ENCODE results near the gene OLFML3. TPM values are rescaled to one million over a fixed set of nuclear protein-coding genes. Genes with fewer than 3 reads are reported as not detected.
"Not testable (repeated sequence)": the region's sequence is repeated elsewhere in the genome, so short reads cannot be mapped to it uniquely, and the experiment has no call there.

OLFML3 gene
- total and polyA plus RNA-seq, 2 of the 8 experiments (the other 6 are each of a cell fraction or from before 2014, with no cell fraction given) = 56.0 to 72.3 TPM

- WGBS, 2 experiments (ENCODE audit: extremely low coverage in 1 of 2, insufficient coverage in 1 of 2, insufficient read length in 1 of 2, insufficient replicate concordance in 2 of 2, low coverage in 1 of 2, low lambda C conversion rate in 2 of 2, missing lambda C conversion rate in 1 of 2) = 80% methylated on average over 3 of the region's 3 CpGs; no CpG with 5 or more reads in 1 of the 2 experiments
- not testable (repeated sequence) for H2BK5ac ChIP-seq (ENCODE audit: low read depth, low read length); H3K23me2 ChIP-seq (ENCODE audit: low read depth, low read length); H3K79me1 ChIP-seq (ENCODE audit: low read depth, low read length); FAIRE-seq; H4K20me1 ChIP-seq (replicated peaks in 1 of 2; ENCODE audit: control insufficient read depth in 1 of 2, insufficient read depth in 2 of 2, low read length in 2 of 2); H3K79me2 ChIP-seq (ENCODE audit: control insufficient read depth in 1 of 2, insufficient read depth in 2 of 2, low read length in 2 of 2); H3K9ac ChIP-seq (replicated peaks in 1 of 4; ENCODE audit: extremely low read depth in 1 of 4, low read depth in 3 of 4, low read length in 3 of 4); H2BK20ac ChIP-seq (ENCODE audit: low read length); H4K5ac ChIP-seq (ENCODE audit: insufficient read length, low read depth, low read length); H2AFZ ChIP-seq (ENCODE audit: low read length); H2BK12ac ChIP-seq (ENCODE audit: low read depth, low read length); H3K18ac ChIP-seq (ENCODE audit: extremely low read depth, low read length); H4K8ac ChIP-seq (ENCODE audit: extremely low read depth, insufficient read depth, low read length); H4K91ac ChIP-seq (replicated peaks; ENCODE audit: insufficient read length, low read length); H3K4ac ChIP-seq (replicated peaks; ENCODE audit: insufficient read length, low read depth, low read length); DNase-seq (ENCODE audit: low read depth in 1 of 2, low spot score in 2 of 2); H3K23ac ChIP-seq (ENCODE audit: insufficient read length); H3K14ac ChIP-seq (ENCODE audit: insufficient read length); H3K4me3 ChIP-seq (ENCODE audit: extremely low read depth in 1 of 4, insufficient read depth in 2 of 4, low read depth in 3 of 4, low read length in 4 of 4); H3K56ac ChIP-seq (replicated peaks; ENCODE audit: insufficient read length, low read depth, low read length); H3K4me2 ChIP-seq (ENCODE audit: insufficient read depth in 1 of 2, low read depth in 2 of 2, low read length in 2 of 2); H2BK15ac ChIP-seq (ENCODE audit: low read length); H3K27ac ChIP-seq (ENCODE audit: low read depth, low read length); H2AK5ac ChIP-seq (ENCODE audit: low read depth, low read length); H2BK120ac ChIP-seq (replicated peaks; ENCODE audit: low read depth, low read length); H3K27me3 ChIP-seq (replicated peaks in 1 of 4; ENCODE audit: control insufficient read depth in 3 of 4, extremely low read depth in 1 of 4, insufficient read depth in 3 of 4, low read length in 3 of 4)
- CTCF ChIA-PET (ENCODE audit: partially characterized antibody) = interaction anchor here (0.8 to 1.6 kb wide), 4 partner anchors 9 to 29 kb away, joined by 3 to 6 read pairs (median 4); no protein-coding TSS in a partner anchor
- Histone ChIP-seq H3K9me3 (ENCODE audit: insufficient read depth in 2 of 2, low read depth in 1 of 2, low read length in 1 of 2) (peaks cover 9 to 12% of the 10 kb centered on the region in 2 experiments), H3K36me3 (ENCODE audit: control insufficient read depth in 2 of 4, insufficient read depth in 4 of 4, low read length in 3 of 4) (peaks cover 0 to 22% (median 8%) of the 10 kb centered on the region in 4 experiments; a peak in 2 of 8 replicates), H3K4me1 (replicated peaks in 1 of 4; ENCODE audit: control insufficient read depth in 3 of 4, insufficient read depth in 4 of 4, low read length in 3 of 4) (peaks cover 2 to 14% (median 5%) of the 10 kb centered on the region in 4 experiments; a peak in 4 of 7 replicates)
- POLR2A ChIA-PET (ENCODE audit: partially characterized antibody) = interaction anchor here (1.1 to 2.6 kb wide), 3 partner anchors 11 to 31 kb away, joined by 4 to 7 read pairs (median 4); no protein-coding TSS in a partner anchor
Measured at GRCh38 chr1:114019724-114020123, 40.5 kb downstream of the OLFML3 start.

All from H1 (cell line).